ENCODE data around the gene EFCAB8.

EFCAB8 gene, protein sequence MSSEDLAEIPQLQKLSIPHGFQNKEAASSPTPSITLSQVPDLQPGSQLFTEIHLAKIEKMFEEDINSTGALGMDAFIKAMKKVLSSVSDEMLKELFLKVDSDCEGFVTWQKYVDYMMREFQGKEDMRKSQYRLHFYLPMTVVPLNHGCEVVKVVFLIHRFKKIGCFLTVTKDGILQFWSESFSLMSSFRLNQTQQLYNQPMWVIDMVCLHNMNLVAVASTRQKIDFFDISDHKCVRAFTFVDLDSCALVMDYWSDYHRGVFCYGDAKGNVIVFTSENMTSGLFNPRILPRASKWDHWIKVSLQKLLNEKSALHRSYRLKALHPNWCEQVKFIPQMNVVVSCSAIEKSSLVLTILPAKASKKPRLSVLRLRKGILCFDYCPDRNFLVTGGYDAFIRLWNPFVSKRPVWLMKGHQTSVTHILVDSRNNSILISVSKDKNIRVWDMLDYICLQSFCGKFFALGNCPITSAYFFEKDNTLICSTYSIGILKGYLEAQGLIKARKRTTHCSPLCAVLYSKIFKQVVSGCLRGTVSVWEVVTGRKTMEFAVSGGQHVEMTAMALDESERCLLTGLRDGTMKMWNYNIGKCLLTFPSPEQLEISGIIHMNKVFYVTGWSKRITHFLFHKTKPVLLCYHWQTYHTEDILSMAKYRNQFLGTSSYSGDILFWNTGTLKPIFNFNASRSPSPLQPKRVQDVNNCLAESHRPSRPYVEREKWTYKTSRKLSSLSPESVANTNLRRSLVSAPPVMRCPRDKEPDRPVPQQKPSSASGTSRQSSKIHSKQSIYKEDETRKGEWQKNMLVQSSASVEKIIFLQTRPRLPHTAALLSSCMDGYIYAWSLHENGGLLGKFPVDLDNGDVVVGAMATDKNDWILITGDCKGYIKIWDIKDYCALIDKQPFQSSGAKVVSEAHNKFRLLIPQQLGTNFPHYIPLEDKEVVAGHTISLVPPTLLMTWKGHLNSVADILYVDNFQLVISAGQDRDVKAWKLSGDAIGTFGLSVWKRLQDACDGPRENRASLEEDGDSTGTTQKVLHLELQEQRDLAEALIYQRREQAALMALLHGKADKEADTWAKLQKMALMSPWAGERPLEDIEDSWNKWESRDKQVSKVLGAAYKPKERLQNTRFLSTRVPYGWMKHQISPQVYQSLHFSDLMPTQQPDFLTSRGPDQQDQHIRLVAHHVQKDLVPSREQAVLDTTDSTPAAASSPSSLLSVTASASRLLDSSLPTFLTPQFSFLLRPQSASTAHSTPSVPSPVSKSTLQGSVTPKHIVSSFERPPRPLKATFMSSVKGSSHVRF

DNA sequence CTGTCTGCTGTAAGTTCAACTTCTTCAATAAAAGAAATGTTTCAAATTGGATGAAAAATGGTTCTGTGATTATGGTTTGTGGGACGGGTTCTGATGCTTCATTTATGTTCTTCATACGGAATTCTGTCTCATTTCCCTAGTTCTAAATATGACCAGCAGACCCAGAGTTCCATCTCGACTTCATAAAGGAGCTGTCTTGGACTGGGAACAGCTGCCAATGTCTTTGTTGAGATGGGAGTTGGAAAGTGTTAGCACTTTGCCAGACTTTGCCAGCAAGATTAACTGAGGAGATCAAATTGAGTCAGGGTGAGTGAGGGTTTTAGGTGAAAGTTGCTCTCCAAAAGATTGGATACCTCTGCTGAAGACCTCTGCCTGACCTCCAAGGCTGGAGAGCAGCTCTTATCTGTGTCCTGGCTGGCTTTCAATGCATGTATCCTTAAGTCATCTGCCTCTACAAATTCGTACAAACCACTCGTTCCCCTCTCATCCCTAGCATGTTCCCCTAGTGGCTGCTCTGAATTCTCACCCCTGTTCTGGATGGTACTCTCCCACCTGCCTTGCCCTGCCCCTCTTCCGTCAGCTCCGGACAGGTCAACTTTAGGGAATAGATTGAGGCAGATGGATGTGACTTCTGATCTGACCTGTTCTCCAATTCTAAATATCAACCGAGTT is at the start of gene EFCAB8:
TSS of gene EFCAB8 (plus strand) at position 223 of the 672 bp plus-strand sequence. CDS start 4,870 bp downstream, outside the sequence.
- no peak for DNase-seq (ENCODE audit: low spot score)

DNA sequence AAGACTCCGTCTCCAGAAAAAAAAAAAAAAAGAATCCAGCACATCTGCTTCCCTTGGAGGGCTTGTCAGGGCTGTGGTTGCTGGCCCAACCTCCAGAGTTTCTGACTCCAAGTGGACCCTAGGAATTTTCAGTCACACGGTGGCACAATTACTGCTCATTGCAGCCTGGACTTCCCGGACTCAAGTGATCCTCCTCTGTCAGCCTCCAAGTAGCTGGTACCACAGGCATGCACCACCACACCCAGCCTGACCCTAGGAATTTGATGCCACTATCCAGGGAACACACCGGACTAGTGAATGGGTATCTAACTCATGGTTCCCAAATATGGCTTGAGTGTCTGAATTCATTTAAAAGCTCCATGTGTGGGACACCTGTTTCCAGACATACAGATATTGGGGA is 48.8 kb upstream of the EFCAB8 start:
- no peak for DNase-seq (ENCODE audit: low spot score)

DNA sequence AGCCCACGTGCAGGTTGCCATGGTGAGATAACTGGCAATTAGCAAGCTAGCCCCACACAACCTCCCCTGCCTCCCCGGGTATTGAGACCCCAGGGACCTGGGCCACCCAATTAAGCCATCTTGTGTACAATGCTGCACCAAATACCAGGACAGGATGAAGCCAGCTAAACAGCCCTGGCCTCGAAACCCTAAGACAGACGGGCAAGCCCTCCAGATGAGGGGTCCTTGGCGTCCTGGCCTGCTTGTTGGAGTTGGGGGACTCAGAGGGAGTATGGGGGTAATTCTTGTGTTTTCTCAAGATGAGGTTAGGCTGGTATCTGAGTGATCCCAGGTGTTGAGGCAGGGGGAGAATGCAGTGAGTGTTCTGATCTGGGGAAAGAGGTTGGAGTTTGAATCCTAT is 47.8 kb upstream of the EFCAB8 start:
- no peak for DNase-seq (ENCODE audit: low spot score)

DNA sequence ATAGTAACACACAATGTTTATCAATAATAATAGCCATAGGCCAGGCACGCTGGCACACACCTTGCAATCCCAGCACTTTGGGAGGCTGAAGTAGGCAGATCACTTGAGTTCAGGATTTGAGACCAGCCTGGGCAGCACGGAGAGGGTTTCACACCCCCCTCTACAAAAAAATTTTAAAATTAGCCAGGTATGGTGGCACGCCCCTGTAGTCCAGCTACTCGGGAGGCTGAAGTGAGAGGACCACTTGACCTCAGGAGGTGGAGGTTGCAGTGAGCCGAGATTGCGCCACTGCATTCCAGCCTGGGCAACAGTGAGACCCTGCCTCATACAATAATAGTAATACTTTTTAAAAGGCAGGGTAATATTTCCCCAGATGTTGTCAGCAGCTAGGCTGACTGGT is 46.8 kb upstream of the EFCAB8 start:
- DNase-seq (ENCODE audit: low spot score), result no peak

DNA sequence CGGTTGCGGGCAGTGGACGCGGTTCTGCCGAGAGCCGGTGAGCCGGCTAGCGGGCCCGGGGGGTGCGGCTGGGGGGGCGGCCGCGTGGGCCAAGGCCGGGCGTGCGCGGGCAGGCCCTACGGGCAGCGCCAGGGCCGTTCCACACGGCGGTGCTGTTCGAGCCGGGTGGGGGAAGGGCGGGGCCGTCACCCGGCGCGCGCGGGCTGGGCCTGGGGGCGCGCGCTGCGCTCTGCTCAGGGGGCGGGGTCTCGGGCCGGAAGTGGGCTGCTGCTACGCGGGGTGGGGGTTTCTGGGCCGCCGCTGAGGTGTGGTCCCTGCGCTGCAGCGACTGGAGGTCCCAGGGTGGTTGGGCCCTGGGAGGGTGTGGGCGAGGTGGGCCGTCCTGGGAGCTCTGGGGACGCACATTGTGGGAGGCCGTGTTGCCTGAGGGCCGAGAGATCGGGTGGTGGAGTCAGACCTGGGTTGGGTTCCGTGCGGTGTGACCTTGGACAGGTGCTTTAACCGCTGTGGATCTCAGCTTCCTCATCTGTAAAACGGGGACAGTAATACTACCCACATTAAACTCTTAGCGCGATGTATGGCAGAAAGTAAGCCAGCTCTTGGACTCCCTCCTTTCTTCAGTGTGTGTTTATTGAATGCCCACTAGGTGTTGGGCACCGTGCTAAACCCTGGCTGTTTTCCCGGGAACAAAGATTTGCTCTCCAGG is 38.6 kb upstream of the EFCAB8 start:
- peak; percentile 64 for DNase-seq (ENCODE audit: low spot score)

DNA sequence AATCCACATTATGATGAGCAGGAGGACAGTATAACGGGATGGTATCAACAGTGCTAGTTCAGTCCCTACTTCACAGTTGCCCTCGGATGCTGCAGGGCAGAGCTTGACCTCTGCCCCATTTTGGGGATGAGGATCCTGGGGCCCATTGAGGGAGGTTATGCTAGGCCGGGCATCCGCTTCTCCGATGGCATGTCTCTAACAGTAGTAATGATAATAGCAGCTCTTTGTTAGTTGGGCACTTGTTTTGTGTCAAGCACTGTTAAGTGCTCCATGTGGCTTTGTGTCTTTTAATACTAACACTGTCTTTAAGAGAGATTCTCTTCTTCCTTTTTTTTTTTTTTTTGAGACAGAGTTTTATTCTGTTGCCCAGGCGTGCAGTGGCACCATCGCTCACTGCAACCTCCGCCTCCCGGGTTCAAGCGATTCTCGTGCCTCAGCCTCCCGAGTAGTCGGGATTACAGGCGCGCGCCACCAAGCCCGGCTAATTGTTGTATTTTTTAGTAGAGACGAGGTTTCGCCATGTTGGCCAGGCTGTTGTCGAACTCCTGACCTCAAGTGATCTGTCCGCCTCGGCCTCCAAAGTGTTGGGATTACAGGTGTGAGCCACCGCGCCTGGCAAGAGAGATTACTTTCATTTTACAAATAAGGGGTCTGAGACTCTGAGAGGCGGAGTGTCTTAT is 37.9 kb upstream of the EFCAB8 start:
- no peak for DNase-seq (ENCODE audit: low spot score)

DNA sequence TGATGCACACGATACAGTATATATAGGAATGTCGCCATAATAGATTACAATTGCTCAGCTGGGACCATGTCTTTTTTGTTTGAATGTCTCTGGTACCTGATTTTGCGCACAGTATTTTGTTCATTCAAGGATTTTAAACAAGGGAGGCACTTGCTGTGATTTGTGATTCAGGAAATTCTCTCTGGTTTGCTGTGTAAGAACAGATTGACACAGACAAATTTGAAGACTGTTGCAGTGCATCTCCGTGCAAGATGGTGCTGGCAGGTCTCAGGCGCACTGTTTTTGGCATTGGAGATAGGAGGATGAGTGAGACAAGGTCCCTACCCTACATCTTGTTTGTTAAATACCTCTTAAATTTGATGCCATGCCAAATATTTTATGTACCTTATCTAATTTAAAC is 36.5 kb upstream of the EFCAB8 start:
- no peak for DNase-seq (ENCODE audit: low spot score)

DNA sequence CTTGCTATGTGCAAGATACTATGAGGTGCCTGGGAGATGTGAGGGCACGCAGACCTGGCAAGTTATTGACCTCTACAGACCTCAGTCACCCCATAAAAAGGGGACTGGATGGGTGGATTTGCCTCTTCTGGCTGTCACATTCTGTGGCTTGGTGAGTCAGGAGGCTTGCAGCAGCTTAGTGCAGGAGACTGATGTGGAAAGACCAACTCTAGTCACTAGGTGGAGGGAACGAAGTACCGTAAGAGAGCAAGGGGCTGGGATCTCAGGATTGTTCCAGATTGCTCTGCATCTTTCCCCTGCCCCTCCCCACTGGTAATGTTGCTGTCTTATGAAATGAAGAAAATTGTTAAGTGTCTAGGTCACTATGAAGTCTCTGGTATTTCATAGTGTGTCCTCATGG is 35.6 kb upstream of the EFCAB8 start:
- peak; percentile 6 for DNase-seq (ENCODE audit: low spot score)

DNA sequence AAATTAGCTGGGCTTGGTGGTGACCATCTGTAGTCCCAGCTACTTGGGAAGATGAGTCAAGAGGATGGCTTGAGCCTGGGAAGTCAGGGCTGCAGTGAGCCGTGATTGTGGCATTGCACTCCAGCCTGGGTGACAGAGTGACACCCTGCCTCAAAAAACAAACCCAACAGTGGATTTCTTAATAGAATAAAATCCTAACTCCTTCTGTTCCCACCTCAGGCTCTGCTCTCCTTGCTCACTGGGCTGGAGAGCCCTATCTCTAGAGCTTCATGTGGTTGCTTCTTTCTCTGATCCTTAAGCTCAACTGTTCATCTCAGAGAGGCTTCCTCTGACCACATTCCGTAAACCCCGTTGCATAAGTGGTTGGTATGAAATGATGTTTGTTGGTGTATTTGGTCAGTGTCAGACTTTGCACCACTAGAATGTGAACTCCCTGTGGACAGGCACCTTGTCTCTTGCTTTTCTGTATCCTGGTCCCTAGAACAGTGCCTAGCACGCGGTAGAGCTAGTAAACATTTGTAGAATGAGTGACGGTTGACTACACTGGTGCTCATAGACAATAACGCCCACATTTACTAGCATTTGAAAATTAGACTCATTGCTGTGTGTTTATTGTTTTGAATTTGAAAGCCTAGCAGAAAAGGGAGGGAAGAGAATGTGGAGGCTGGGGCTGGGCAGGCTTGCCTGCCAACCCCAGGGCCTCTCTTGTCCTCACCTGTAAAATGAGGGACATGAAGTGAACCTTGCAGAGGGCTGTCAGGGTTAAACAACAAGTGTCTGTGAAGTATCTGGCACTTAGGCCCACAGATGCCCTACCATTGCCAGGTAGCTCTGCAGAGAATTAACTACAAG is 34.8 kb upstream of the EFCAB8 start:
- DNase-seq (ENCODE audit: low spot score), result no peak

DNA sequence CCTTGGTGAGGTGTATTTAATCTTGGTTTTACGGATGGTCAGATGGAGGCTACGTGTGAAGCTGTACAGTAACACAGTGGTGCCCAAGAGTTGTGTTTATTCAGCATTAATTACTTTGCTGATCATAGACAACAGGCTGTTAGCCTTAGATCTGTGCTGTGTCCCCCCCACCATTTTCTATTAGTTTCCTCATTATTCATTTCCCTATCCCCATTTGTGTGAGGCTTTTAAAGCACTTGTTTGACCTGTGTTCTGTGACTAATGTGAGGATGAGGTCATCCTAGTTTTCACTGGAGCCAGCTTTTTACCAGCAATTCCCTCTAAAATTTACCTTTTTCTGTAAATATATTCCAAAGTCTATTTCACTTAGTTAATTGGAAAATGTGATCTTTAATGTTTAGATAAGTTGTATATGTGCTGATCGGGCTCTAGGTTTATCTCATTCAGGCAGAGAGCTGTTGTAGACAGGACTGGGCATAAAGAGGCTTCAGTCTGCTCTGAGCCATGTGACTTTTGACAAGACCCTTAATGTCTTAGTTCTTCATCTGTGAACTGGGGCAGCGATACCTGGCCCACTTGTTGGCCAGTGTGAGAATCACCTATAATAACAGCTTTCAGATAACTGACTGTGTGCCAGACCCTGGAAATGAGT is 30.6 kb upstream of the EFCAB8 start:
- no peak for DNase-seq (ENCODE audit: low spot score)

DNA sequence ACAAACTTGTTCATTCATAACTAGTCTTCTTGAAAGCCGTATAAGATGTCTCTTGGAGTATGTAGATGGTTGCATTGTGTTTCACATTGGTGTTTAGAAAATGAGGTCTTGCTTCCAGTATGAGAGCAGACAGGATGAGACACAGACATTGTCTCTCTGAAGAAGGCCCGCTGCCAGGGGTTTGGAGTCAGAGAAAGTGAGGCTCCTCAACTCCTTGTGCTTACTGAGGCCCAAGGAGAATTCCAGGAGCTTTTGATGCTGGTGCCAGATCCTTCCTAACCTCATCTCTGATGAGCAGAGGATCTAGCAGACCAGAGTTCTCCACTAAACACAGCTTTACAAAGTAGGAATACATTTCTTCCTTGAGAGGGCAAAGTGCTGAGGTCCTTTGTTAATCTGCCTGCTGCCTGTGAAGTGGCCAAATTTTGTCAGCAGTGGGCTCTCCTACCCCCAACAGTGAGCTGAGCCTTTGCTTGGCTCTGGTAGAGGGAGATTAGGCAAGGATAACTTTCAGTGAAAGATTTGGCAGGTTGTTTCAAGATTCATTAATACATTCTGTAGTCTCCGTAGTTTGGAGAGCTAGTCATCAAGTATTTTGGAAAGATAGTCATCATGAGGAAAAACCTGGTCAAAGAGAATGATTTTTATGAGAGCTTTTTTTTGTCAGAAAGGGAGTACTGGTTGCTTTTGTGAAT is 29.3 kb upstream of the EFCAB8 start:
- no peak for DNase-seq (ENCODE audit: low spot score)

DNA sequence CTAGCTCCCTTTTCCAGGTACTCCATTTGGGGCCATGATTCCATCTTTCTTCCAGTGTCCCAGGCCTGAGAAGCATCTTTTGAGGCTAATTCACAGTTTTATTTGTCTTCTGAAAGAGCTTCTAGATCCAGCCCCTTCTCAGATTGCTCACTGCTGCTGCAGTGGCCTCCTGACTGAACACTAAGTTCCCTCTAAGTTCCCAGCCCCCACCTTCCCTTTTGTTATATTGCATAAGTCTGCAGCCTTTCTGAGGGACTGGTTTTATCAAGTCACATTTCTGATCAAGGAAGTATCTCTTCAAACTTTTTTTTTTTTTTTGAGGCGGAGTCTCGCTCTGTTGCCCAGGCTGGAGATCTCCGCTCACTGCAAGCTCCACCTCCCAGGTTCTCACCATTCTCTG is 28.3 kb upstream of the EFCAB8 start:
- no peak for DNase-seq (ENCODE audit: low spot score)

DNA sequence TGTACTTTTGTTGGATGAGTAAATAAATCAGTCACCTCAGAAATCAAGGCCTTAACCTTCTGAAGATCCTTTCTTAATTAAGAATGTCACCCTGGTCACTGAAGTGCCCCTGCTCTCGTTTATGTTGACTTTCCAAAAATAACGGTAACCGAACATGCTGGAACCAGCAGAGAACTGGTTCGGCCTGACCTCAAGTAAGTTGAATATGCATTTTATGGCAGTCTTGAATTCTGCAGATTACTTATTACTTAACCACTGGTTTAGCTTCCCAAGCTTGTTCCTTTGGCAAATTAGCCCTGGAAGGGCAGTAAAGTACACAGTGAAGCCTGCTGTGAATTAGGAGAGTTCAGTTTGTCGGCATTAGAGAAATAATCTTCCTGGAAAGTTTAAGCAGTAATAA is 26.7 kb upstream of the EFCAB8 start:
- DNase-seq (ENCODE audit: low spot score), result no peak

DNA sequence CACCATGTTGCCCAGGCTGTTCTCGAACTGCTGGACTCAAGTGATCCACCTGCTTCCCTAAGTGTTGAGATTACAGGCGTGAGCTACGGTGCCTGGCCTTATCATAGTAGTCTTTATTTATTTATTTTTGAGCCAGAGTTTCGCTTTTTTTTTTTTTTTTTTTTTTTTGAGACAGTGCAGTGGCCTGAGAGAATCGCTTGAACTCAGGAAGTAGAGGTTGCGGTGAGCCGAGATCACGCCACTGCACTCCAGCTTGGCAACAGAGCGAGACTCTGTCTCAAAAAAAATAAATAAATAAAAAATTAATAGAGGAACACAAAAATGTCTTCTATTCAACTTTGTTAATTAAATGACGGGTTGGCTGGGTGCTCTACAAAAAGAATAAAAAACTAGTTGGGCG is 26.1 kb upstream of the EFCAB8 start:
- no peak for DNase-seq (ENCODE audit: low spot score)

DNA sequence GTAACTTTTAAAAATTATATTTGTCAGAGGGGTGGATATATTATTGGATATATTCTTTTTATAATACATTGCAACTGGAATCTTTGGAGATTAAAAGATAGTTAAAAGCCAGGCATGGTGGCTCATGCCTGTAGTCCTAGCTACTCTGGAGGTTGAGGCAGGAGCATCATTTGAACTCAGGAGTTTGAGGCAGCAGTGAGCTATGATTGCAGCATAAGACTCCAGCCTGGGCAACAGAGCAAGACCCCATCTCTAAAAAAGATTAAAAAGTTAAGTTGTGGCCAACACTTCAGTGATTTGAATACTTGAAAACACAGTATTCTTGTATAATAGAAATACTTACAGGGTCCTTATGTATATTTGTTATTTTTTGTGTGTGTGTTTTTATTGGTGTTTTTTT is 23.8 kb upstream of the EFCAB8 start:
- DNase-seq (ENCODE audit: low spot score), result no peak

DNA sequence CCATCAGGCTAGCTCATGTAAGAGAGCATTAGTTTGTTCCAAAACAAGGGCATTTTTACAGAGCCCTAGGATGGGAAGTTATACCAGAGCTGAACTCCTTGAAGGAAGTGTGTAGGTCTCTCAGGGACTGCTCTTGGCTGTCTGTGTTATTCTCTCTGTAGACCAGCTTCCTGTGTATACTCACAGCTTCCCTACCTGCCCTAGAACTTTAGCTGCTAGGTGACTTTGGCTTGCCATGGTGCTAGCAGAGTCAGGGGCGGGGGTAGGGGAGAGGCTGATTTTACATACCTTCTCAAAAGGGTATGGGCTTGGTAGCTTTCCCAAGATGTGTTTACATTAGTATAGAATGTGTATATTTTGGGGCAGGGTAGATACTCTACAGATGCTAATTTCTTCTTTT is 21.6 kb upstream of the EFCAB8 start:
- no peak for DNase-seq (ENCODE audit: low spot score)

DNA sequence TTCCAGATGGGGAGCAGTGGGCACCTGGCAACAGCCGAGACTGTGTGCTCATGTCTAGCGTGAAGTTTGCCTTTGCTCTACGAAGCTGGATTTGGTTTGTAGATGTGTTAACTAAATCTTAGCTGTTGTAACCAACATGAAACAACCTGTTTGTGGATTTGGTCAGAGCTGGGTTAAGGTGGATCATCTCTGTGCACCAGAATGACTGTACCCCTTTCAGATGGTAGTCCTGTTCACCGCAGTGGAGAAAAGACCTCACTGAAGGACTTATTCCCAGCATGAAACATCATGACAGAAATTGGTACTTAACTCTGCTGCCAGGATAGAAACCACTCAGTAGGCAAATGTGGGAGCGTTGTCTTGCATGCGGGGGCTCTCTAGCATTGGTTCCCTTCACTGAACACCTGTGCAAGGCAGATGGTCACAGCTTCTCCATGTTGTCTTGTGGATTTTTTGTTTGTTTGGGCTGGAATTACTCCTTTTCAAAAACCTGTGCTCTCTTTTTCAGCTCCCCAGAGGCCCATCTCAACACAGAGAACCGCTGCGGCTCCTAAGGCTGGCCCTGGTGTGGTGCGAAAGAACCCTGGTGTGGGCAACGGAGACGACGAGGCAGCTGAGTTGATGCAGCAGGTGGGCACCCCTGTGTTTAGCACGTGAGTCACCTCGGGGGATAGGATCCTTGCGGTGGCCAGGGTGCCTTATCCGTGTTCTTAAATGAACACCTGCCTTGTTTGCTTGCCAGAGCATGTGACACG is 19.3 kb upstream of the EFCAB8 start:
- DNase-seq (ENCODE audit: low spot score), result no peak

DNA sequence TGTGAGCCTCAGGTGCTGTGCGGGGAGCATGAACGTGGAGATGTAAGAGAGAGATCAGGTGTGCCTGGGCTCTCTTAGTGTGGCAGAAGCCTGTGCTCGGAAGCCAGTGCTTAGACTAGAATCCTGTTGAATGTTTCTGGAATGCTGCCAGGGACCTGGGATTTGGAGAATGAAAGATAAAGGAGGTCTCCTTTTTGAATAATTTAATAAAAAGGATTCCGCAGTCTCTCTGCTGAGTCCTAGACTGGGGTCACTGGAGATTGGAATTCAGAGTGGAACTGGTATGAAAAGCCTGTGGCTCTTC is 18.8 kb upstream of the EFCAB8 start:
- DNase-seq (ENCODE audit: low spot score), result no peak

Data from CD4-positive, alpha-beta T cell treated with Interleukin-15 for 4 hours (primary cell).